Uterus (tissue), 2 donors: ENCODE data around the gene OR5H14.

Experiments used
- CTCF ChIP-seq, 4 experiments: fragments of 200-600 bp in 2 of 4; fragments of 450-650 bp in 2 of 4; sonication (generic) in 2 of 4; IDR thresholded peaks; one replicate each; pipeline ENCODE4 v1.5.1; 2016 to 2019; ENCODE audit warnings: antibody characterized with exemption in 4 of 4, mild to moderate bottlenecking in 2 of 4, moderate library complexity in 1 of 4
- POLR2A ChIP-seq, 2 donors: fragments of 450-650 bp; IDR thresholded peaks; one replicate each; pipeline ENCODE4 v1.6.1; 2016; ENCODE audit warnings: antibody characterized with exemption in 2 of 2, mild to moderate bottlenecking in 1 of 2, moderate library complexity in 1 of 2

GRCh38 chr3:98185180-98185579 lies 37.9 kb downstream of the OR5H14 start:
- TF ChIP-seq CTCF (IDR thresholded peaks at IDR 0.05) = no peak
- no peak for TF ChIP-seq POLR2A (IDR thresholded peaks at IDR 0.05)
